Right atrium auricular region (tissue), 2 donors: ENCODE results near the gene SOCS7. TPM values are rescaled to one million over a fixed set of nuclear protein-coding genes. Genes with fewer than 3 reads are reported as not detected.

Source experiments
- DNase-seq: peaks from one replicate; pipeline ENCODE4 v3.0.0-alpha.2; 2019; ENCODE audit warnings: low spot score
- H3K27ac ChIP-seq, 2 donors: fragments of 200-600 bp; sonication (generic); 1 replicate in 1 of 2; 2 replicates in 1 of 2; pipeline ENCODE4 v1.5.1; 2016 to 2019
- H3K27me3 ChIP-seq, 2 donors: fragments of 200-600 bp; sonication (generic); one replicate each; pipeline versions ENCODE4 v1.5.1 to v1.6.0; 2017 to 2019
- H3K36me3 ChIP-seq: fragments of 200-600 bp; sonication (generic); one replicate; pipeline ENCODE4 v1.5.1; 2016
- H3K4me1 ChIP-seq, 2 donors: fragments of 200-600 bp; sonication (generic); one replicate each; pipeline versions ENCODE4 v1.5.1 to v1.6.0; 2017 to 2019
- H3K4me3 ChIP-seq, 2 donors: fragments of 200-600 bp; sonication (generic); 1 replicate in 1 of 2; 2 replicates in 1 of 2; pipeline ENCODE4 v1.5.1; 2017 to 2019; ENCODE audit warnings: mild to moderate bottlenecking in 1 of 2, moderate library complexity in 1 of 2
- H3K9me3 ChIP-seq, 2 donors: fragments of 200-600 bp; sonication (generic); one replicate each; pipeline ENCODE4 v1.5.1; 2019
- total RNA-seq, 2 donors: library from RNA; depleted of rRNA; stranded (reverse); fragments of >200 nt; gene quantifications; one replicate each; pipeline ENCODE4 v1.1.0, GENCODE V29; 2016
- TF ChIP-seq, protein P1 (sequence below), 2 donors: fragments of 200-600 bp; sonication (generic); IDR thresholded peaks; one replicate each; pipeline ENCODE4 v1.5.1; 2019; ENCODE audit warnings: antibody characterized with exemption in 2 of 2

Gene SOCS7
- total RNA-seq, 2 donors from 2014 or later = 12.2 to 14.8 TPM

DNA sequence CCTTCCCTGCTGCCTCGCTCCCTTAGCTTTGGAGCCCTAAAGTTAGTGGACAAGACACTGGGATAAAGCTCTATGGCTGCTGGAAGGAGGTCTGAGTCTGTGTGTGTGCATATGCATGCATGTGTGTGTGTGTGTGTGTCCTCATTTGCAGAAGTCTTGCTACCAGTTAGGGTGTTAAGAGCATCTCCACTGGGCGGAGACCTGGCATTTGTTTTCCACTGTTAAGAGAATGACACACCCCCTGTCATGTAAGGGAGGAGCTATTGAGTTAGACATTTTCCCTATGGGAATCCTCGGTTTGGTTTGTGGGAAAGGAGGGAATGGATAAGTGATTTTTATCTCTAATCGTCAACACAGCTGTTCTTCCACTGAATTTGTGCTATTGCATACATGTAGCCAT lies 51.8 kb downstream of the SOCS7 start:
- Histone ChIP-seq H3K27me3 (no peaks in the 10 kb centered on the region), H3K4me3 (no peak overlapping the region), H3K9me3 (no peaks in the 10 kb centered on the region), H3K36me3 (peaks cover 21% of the 10 kb centered on the region), H3K27ac (no peak overlapping the region), H3K4me1 (no peaks in the 10 kb centered on the region)
- DNase-seq = no peak
- TF ChIP-seq, protein P1, sequence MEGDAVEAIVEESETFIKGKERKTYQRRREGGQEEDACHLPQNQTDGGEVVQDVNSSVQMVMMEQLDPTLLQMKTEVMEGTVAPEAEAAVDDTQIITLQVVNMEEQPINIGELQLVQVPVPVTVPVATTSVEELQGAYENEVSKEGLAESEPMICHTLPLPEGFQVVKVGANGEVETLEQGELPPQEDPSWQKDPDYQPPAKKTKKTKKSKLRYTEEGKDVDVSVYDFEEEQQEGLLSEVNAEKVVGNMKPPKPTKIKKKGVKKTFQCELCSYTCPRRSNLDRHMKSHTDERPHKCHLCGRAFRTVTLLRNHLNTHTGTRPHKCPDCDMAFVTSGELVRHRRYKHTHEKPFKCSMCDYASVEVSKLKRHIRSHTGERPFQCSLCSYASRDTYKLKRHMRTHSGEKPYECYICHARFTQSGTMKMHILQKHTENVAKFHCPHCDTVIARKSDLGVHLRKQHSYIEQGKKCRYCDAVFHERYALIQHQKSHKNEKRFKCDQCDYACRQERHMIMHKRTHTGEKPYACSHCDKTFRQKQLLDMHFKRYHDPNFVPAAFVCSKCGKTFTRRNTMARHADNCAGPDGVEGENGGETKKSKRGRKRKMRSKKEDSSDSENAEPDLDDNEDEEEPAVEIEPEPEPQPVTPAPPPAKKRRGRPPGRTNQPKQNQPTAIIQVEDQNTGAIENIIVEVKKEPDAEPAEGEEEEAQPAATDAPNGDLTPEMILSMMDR (IDR thresholded peaks at IDR 0.05) = no peak

DNA sequence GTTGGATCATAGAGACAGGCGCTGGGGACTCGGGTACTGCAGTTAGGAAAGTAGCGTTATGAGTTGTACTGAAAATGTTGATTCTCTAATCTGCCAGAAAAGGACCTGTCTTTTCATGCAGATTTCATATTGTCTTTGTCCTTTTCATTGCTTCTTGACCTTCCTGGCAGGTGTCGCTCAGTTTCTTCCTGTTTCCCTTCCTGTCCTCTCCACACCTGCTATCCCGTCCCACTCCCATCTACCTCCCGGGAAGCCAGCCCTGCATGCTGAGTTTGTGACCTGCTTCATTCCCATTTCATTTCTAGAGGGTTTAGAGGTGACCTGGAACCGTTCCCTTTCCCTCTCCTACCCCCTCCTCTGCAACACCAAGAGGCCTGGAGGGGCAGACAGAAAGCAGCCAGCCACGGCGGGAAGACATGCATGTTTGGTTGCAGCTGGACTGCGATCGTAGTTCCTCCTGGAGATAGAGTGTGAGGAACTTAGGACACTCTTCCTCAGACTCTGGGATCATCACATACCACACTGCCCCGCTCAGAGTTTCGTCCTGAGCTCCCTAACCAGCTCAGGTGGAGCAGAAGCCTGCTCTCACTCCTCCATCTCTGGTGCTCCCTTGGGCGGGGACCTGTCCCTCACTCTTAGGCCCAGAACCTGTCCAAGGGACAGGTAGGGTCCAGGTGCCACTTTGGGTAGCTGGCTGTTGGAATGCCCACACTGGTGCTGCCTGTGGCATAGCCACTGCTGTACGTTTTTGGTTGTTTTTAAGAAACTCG lies 52.7 kb downstream of the SOCS7 start:
- Histone ChIP-seq H3K4me3 (no peak overlapping the region), H3K36me3 (peaks cover 18% of the 10 kb centered on the region), H3K27ac (no peak overlapping the region), H3K27me3 (no peaks in the 10 kb centered on the region), H3K4me1 (no peaks in the 10 kb centered on the region), H3K9me3 (no peaks in the 10 kb centered on the region)
- TF ChIP-seq, protein P1 (IDR thresholded peaks at IDR 0.05) = no peak
- no peak for DNase-seq

DNA sequence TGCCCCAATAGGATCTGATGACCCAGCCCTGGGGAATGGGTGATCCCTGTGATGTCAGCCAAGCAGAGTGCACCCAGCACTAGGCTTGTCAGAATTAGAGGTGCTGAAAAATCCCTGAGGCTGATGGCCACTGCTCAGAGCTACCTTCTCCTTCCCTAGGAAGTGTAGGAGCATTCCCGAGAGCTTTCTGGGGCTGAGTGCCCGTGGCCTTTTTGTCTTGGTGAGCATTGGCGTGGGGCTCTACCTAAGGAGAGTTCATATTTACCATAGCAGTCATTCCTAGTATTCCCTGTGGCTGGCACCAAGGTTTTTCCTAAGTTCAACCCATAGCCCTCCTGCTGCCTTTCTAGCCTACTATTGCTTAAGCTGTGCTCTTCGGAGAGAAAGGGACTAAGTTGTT lies 54.0 kb downstream of the SOCS7 start:
- no peaks in the 10 kb centered on the region for H3K27me3 ChIP-seq
- peaks cover 6% of the 10 kb centered on the region for H3K36me3 ChIP-seq
- TF ChIP-seq, protein P1 (IDR thresholded peaks at IDR 0.05) = no peak
- no peaks in the 10 kb centered on the region for H3K9me3 ChIP-seq
- no peak overlapping the region for H3K4me3 ChIP-seq
- H3K27ac ChIP-seq = no peak overlapping the region
- H3K4me1 ChIP-seq = no peaks in the 10 kb centered on the region
- no peak for DNase-seq

DNA sequence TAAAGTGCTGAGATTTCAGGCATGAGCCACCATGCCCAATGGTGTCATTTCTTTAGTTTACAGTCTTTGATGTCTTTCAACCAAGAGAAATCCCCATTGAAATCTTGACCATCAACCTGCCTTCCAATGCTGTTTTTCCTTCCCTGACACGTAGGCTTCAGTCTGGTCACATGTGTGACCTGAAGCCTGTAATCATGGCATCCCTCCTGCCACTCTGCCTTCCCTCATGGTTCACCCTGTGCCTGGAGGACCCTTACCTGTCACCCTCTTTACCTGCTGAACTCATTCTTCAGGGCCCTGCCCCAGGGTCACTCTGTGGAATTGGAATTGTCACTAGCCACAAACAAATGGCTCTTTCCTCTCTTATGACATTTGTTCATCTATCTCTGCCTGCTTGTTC lies 58.6 kb downstream of the SOCS7 start:
- Histone ChIP-seq H3K27me3 (no peaks in the 10 kb centered on the region), H3K4me3 (no peak overlapping the region), H3K4me1 (peaks cover 0 to 8% of the 10 kb centered on the region in 2 donors), H3K36me3 (no peaks in the 10 kb centered on the region), H3K9me3 (no peaks in the 10 kb centered on the region), H3K27ac (no peak overlapping the region)
- TF ChIP-seq, protein P1 (IDR thresholded peaks at IDR 0.05) = no peak
- no peak for DNase-seq

DNA sequence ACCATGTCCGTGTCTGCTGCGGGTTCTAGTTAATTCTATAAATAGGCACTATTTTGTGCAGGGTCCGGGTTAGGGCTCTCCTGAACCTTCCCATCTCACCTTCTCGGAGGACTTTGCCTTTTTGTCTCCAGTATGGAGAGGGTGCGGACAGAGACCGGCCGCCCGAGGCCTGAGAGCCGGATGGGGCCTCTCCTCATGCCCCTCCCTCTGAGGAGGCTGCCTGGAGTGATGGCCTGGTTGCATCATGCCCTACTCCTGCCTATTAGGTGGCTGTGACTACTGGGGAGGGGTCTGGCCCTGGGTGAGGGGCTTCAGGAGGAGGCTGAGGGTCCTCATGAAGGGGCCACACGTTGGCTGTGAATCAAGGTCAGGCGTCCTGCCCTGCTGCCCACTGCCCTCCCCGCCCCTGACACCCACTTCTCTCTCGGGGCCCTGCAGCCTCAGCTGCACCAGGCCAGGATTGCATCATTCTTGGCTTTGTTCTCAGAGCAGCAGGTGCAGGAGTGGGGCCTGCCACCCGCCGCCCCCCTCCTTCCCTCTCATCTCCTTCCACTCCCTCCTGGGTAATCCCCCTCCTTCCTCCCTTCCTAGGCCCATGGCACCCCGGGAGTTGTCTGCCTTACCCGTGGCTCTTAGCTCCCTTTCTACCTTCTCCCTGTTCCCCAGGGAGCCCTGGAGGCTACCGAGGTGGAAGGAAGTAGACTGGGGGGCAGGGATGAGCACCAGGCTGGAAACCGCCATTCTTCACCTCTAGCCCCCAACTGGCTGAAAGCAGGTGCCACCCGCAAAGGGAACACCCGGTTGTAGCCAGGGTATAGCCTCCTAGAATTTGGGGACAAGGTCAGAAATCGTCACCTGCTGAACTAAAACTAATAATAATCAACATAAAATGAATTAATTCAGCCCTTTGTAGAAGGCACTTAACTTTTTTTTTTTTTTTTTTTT lies 63.9 kb downstream of the SOCS7 start:
- no peak overlapping the region for H3K27ac ChIP-seq
- TF ChIP-seq, protein P1 (IDR thresholded peaks at IDR 0.05) = no peak
- peaks cover 0 to 40% of the 10 kb centered on the region in 2 donors for H3K4me1 ChIP-seq
- H3K9me3 ChIP-seq = no peaks in the 10 kb centered on the region
- no peak for DNase-seq
- H3K36me3 ChIP-seq = no peaks in the 10 kb centered on the region
- no peaks in the 10 kb centered on the region for H3K27me3 ChIP-seq
- peak overlapping the region in 1 of 2 donors; percentile 24 for H3K4me3 ChIP-seq
